GM21367 (cell line): Measurements from ENCODE around the gene AMH.

Experiments
- ATAC-seq: cut with Tn5 transposase; IDR thresholded peaks from one replicate; pipeline ENCODE4 v1.9.1; 2021; ENCODE audit not compliant: unreplicated experiment

The AMH gene

DNA sequence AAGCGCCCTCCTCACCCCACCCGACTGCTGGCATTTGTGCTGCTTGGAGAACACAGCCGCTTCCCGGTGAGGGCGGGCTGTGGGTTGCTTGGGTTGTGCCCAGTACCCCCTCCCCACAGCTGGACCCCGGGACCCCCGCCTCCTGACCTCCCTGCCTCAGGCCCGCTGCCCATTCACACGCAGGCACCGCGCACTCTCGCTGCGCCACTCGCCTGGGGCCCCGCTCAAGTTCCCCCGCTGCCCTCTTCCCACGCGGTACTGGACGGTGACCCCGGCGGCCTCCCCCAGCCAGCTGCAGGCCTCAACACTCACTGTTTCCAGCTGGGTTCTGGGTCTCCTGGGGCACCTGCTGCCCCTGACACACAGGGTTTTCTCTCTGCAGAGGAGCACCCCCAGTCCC, 29.4 kb upstream of the AMH start:
- ATAC-seq: no peak

DNA sequence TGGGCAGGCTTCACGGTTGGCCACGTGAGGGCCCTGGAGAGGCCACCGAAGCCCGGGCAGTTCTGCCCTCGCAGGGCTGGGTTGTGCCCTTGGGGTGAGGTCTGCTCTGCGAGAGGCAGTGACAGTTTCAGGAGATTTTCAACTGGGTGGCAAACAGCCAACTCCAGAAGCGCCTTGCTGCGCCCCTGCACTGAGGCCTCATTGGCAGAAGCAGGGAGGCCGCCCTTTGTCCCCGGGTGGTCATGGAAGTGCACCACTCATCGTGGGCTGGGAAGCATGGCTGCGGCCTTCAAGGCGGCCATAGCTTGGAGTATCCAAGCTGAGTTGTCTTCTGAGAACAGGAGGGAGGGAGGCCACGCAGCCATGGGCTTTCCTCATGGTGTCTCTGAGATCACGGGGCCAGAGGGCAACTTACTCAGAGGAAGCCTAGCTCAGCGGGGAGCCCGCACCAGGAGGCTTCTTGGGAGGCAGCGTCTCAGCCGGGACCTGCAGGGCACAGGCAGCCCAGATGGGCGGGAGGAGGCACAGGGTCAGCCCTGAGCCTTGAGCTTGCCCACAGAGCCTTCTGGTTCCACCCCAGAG, 27.8 kb upstream of the AMH start:
- ATAC-seq: no peak

DNA sequence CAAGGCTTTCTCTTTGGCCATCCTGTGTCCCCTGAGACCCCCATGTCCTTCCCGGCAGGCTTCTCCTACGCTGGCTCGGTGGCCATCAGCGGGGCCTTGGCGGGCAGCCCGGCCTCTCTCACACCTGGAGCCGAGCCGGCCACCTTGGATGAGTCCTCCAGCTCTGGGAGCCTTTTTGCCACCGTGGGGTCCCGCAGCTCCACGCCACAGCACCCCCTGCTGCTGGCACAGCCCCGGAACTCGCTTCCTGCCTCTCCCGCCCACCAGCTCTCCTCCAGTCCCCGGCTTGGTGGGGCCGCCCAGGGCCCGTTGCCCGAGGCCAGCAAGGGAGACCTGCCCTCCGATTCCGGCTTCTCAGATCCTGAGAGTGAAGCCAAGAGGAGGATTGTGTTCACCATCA, 27.2 kb upstream of the AMH start:
- ATAC-seq: no peak

DNA sequence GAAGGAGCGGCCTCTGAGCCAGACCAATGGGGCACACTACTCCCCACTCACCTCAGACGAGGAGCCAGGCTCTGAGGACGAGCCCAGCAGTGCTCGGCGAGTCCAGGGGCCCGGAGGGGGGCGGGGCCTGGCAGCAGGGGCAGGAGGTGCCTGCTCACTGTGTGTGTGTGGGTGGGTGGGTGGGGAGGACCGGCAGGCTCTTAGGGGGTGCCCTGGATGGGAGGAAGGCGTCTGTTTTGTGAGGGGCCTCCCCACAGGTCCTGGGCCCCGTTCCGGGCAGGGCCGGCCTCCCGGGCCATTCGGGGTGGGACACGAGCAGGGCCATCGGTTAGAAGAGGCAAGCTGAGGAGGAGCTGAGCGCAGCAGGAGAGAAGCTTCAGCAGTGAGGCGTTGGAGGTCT, 25.7 kb upstream of the AMH start:
- no peak for ATAC-seq

DNA sequence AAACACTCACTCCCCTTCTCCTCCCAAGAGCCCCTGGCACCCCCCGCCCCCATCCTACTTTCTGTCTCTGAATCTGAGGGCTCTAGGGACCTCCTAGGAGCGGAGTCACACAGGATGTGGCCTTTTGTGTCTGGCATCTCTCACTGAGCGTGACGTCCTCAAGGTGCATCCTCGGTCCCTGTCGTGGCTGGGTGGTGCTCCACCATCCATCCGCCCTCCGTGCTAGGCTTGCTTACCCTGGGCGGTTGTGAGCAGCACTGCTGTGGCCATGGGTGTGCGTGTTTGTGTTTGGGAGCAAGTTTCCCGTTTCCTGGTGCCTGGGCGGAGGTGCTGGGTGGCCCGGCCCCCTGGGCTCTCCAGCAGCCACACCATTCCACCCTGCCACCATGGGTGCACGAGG, 25.2 kb upstream of the AMH start:
- no peak for ATAC-seq

DNA sequence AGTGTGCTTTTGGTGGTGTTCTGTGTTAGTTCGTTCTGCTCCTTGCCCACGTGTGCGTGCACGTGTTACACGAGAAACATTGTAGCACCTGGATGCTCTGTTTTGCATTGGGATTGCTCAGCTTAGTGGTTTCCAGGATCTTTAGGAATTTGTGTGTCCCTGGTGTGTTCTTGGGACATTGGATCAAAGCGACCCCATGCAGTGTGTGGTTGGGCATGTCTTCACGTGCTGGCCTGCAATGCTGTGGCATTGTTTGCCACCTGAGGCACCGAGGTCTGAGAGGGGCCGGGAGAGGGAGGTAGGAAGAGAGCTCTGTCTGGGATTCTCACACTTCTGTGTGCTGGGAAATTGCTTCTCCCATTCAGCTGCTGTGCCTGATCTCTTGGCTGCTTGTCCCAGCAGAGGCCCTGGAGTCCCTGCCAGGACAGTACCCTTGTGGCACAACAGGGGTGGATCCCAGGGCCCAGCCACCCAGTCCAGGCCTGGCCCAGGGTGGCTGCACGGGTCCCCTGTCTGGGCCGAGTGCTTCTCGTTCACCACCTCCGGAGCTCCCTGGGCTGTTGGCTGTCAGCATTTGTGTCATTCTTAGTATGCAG, 24.3 kb upstream of the AMH start:
- ATAC-seq: no peak

DNA sequence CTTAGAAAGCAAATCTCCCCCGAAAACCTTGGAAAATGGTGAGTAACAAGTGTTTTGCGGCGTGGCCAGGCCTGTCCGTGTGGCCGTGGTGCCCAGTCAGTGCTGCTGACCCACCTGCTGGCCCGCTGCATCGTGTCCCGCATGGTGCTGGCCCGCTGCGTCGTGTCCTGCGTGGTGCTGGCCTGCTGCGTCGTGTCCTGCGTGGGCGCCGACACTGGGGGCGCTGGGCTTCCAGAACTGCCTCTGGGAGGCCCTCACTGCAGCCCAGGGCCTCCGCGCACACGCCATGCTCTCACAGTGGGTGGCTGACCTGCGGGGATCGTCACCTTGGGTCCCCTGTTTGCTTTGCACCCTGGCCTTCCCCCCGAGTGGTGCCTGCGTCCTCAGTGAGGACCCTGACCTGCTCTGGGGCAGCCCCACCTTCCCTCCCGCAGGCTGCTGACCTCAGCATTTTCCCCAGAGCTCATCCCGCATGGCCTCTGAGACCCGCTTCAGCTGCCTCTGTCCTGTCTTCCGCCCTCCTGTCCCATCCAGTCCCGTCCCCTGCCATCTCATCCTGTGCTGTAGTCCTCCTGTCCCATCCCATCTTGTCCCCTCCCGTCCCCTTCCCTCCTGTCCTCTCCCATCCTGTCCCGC, 23.6 kb upstream of the AMH start:
- ATAC-seq: no peak

DNA sequence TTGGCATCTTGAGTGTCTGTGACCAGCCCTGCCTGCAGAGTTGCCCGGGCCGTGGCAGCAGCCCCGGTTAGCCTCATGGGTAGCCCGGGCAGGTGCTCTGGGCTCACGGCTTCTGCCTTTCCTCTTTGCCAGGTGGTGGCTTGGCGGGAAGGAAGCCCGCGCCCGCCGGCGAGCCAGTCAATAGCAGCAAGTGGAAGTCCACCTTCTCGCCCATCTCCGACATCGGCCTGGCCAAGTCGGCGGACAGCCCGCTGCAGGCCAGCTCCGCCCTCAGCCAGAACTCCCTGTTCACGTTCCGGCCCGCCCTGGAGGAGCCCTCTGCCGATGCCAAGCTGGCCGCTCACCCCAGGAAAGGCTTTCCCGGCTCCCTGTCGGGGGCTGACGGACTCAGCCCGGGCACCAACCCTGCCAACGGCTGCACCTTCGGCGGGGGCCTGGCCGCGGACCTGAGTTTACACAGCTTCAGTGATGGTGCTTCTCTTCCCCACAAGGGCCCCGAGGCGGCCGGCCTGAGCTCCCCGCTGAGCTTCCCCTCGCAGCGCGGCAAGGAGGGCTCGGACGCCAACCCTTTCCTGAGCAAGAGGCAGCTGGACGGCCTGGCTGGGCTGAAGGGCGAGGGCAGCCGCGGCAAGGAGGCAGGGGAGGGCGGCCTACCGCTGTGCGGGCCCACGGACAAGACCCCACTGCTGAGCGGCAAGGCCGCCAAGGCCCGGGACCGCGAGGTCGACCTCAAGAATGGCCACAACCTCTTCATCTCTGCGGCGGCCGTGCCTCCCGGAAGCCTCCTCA, 22.9 kb upstream of the AMH start:
- ATAC-seq: no peak

DNA sequence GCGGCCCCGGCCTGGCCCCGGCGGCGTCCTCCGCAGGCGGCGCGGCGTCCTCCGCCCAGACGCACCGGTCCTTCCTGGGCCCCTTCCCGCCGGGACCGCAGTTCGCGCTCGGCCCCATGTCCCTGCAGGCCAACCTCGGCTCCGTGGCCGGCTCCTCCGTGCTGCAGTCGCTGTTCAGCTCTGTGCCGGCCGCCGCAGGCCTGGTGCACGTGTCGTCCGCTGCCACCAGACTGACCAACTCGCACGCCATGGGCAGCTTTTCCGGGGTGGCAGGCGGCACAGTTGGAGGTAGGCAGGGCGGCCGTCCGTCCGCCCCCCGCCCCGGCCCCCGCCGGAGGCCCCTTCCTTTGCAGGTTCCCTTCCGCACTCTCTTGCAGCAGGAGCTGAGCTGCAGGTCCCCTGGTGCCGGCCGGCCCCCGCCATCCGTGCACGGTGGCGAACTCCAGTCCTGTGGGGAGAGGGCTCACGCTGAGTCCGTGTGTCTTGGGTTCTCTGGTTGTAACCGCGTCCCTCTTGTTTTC, 22.2 kb upstream of the AMH start:
- no peak for ATAC-seq

DNA sequence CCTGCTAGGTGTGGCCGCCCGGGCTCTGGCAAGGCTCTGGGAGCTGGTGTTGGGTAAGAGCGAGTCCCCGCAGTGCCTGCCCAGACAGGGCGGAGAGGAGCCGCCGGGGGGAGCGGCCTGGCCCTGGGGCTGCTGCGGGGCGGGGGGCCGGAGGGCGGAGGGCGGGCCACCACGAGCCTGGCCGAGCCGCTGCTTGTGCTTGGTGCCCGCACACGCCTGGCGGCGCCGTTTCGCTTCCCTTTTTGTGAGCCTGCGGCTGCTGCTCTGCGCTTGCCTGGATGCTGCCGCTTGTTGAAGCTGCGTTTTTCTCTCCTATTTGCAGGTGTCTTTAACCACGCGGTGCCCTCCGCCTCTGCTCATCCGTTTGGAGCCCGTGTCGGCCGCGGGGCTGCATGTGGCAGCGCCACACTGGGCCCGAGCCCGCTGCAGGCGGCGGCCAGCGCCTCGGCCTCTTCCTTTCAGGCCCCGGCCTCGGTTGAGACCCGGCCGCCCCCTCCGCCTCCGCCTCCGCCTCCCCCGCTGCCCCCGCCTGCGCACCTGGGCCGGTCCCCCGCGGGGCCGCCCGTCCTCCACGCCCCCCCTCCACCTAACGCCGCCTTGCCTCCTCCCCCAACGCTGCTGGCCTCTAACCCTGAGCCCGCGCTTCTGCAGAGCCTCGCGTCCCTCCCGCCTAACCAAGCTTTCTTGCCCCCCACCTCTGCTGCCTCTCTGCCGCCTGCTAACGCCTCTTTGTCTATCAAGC, 21.5 kb upstream of the AMH start:
- ATAC-seq: no peak

DNA sequence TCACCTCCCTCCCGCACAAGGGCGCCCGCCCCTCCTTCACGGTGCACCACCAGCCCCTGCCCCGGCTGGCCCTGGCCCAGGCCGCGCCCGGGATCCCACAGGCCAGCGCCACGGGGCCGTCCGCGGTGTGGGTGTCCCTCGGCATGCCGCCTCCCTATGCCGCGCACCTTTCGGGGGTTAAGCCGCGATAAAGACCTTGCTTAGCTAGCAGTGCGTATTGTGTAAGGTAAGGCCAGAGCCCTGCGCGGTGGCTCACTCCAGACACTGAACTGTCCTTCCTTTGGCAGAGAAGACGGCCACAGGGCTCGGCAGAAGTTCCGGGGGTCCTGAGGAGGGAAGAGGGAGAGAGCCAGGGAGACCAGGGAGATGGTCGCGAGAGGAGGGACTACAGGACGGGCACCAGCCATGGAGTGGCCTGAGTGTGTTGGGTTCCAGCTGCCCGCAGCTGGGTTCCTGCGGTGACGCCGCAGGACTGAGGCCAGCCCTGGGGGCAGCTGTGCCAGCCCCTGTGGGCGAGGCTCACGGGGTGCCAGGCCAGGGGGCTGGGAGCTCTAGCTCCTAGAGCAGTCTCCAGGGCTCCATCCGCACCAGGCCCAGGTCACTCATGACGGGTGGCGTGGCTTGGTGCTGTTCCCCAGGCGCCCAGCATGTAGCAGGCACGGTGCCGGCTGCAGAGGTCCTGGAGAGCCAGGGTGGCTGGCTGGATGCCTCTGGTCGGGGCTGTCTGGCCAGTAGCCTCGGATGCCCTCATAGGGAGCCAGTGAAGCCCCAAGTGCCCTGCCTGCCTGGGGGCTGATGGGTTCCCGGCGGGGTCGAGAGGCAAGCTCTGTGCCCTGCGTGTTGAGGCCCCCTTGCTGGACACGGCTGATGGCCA, 20.7 kb upstream of the AMH start:
- ATAC-seq: no peak

DNA sequence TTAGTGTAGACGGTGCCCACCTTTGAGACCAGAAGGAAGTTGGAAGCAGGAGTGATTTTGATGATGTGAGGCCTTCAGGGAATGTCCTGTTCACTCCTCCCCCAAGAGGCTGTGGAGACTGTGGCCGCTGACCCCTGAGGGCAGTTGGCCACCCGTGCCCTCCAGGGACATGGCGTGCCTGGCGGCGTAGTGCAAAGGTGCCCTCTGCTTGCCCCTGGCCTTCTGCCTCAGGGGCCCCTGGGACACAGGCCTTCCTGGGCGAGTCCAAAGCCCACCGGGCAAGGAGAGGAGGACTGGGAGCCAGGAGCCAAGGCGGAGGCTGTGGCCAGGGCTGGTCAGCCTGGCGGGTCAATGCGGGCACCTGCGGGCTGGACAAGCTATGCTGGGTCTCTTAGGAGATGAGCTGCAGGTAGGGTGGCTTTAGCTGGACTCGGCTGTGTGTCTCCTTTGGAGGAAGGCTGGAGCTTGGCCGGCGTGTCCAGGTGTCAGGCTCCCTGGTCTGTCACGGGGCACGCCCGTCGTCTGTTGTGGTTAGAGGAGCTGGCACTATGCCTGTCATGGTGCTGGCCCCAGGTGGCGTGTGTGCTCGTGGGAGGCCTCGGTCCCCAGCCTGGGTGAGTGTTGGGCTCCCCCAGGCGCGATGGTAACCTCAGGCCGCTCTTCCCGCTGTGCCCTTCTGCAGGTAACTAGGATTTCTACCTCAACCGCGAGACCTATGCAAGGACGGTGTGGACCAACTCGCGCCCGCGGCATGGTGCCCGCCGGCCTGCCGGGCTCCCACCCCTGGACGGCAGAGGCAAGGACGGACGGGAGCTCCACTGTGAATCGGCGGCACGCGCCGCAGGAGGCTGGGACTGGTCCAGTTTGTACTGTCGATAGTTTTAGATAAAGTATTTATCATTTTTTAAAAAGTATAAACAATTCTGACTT, 19.8 kb upstream of the AMH start:
- ATAC-seq: no peak

DNA sequence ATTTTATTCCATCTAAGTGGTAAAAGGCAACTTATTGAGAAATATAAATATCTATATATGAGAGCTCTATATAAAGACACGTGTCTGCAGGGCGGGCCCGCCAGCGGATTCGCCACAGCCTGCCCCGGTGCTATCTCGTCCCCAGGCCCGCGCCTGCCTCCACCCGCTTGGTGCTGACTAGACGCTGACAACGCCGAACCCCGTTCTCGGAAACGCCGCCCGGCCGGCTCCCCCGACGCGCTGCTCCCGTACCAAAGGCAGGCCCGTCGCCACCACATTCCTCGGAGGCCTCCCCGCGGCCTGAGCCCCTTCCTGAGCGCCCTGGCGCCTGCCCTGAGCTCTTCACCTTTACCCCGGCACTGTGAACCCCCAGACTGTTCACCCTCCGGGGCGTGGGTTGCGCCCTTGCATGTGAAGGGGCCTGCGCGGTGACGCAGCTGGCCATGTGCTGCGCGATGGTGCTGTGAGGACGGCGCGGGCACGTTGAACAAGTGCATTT, 19.0 kb upstream of the AMH start:
- no peak for ATAC-seq

DNA sequence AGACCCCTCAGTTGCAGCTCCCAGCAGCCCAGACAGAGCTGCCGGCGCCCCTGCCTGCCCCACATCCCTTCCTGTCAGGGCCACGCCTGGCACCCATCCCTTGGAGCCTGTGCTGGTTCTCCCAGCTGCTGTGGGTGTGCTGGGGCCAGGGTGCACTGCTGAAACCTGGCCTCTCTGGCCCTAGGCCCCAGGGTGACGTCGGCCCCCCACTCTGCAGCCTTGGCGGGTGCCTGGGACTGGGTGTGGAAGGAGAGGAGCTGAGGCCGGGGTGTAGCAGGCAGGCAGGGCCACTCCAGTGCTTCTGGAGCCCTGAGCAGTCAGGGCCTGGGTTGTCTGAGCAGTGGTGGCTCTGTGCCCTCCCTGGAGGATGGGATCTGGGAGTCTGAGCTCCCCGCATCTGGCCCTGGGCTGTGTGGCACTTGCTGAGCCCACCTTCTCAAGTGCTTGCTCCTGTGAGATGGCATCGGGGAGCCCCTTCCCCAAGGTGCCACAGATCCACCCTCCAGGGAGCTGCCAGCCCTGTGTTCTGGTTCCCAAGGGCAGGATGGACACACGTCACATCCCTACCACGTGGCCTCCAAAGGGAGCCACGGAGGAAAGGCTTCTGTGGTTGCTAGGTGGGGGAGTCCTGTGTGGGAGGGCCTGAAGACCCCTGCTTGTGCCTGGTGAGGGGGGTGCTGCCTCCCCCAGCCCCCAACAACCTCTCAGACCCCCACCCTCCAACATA, 18.2 kb upstream of the AMH start:
- no peak for ATAC-seq

DNA sequence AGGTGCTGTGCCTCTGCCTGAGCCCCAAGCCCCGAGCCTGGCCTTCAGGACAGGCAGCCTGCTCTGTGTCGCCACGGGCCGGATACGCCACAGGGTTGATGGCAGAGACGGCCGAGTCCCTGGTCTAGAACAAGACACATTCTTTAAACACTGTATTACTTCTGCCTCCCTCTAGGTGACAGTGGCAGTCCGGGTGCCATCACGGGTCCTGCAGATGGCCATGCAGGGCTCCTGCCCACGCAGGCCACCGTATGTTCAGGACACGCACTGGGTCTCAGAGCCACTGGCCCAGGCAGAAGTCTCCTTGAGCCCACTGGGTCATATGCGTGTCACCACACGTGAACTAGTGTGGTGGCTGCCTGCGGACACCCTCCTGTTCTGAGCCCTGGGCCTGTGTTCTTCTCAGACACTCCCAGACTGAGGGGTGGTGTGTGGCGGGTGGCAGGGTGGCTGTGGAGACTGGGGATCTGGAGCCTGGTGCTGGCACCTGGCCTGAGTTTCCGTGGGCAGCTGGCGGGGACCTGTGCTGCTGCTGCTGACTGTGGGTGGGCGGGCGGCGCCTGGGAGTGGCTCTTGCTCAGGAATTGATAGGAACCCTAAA, 17.4 kb upstream of the AMH start:
- no peak for ATAC-seq

DNA sequence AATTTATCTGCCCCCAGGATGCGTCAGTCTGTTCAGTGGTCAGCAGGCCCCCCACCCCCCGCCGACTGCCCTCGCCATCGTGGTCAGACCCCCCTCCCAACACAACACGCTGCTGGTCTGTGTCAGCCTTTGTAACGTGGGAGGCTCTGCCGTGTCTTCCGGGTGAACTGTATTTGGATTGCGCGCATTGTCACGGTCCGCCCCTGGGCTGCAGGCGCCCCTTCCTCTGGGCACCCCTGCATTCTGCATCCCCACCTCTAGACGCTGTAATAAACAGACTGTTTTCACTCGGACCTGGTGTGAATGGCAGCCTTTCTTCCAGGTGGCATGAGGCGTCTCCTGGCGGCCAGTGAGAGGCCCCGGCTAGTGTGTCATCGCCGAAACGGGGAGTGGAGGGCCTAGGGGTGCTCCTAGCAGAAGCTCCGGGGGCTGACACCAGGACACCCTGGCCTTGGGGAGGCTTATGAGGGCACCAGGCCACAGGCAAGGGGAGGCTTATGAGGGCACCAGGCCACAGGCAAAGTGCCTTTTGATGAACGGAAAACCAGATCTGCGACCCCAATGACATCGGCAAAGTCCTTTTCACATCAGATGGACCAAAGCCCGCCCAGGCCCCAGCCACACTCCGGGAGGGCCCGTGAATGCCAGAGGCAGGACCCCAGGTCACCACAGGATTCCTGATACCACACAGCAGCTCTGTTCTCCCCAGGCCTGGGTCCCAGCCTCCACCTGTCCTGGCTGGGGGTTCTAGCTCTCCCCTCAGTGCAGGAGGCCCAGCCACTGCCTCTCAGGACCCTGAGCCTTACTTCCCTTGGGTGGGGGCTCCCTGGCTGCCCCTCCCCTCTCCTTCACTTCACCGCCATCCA, 16.6 kb upstream of the AMH start:
- ATAC-seq: no peak
